Smooth muscle cell (in vitro differentiated cells): Measurements from ENCODE around the gene MBD3L2B. TPM values are rescaled to one million over a fixed set of nuclear protein-coding genes. Genes with fewer than 3 reads are reported as not detected.

Experiments used
- DNase-seq: peaks from one replicate; lab custom pipeline; 2025; ENCODE audit not compliant: unreplicated experiment; lab: John Stamatoyannopoulos, UW
- H2AFZ ChIP-seq: fragments of 200-600 bp; sonication (generic); 2 replicates; pipeline ENCODE4 v1.6.0; 2016; ENCODE audit warnings: antibody characterized with exemption, low read depth, mild to moderate bottlenecking
- H3F3A ChIP-seq: fragments of 200-600 bp; sonication (generic); 2 replicates; pipeline ENCODE4 v1.6.0; 2017; ENCODE audit warnings: antibody characterized with exemption, low read depth
- H3K27ac ChIP-seq: fragments of 200-600 bp; sonication (generic); 2 replicates; pipeline ENCODE4 v1.5.1; 2016; ENCODE audit warnings: low read depth, mild to moderate bottlenecking
- H3K27me3 ChIP-seq: fragments of 200-600 bp; sonication (generic); 2 replicates; pipeline ENCODE4 v1.6.1; 2016; ENCODE audit warnings: low read depth, mild to moderate bottlenecking
- H3K36me3 ChIP-seq: fragments of 200-600 bp; sonication (generic); 2 replicates; pipeline ENCODE4 v1.5.1; 2016; ENCODE audit warnings: low read depth
- H3K4me1 ChIP-seq: fragments of 200-600 bp; sonication (generic); 2 replicates; pipeline ENCODE4 v1.5.1; 2016; ENCODE audit warnings: low read depth
- H3K4me2 ChIP-seq: fragments of 200-600 bp; sonication (generic); 2 replicates; pipeline ENCODE4 v1.6.0; 2016; ENCODE audit warnings: mild to moderate bottlenecking
- H3K4me3 ChIP-seq: fragments of 200-600 bp; sonication (generic); 2 replicates; pipeline ENCODE4 v1.5.1; 2016; ENCODE audit warnings: mild to moderate bottlenecking
- H3K79me2 ChIP-seq: fragments of 200-600 bp; sonication (generic); 2 replicates; pipeline ENCODE4 v1.6.0; 2016; ENCODE audit warnings: low read depth, mild to moderate bottlenecking
- H3K9ac ChIP-seq: fragments of 200-600 bp; sonication (generic); 2 replicates; pipeline ENCODE4 v1.6.0; 2016; ENCODE audit warnings: low read depth
- H3K9me3 ChIP-seq: fragments of 200-600 bp; sonication (generic); replicated peaks from 2 replicates; pipeline ENCODE4 v1.5.1; 2016; ENCODE audit warnings: low read depth
- H4K20me1 ChIP-seq: fragments of 200-600 bp; sonication (generic); 2 replicates; pipeline ENCODE4 v1.6.0; 2016; ENCODE audit warnings: low read depth
- CTCF ChIP-seq: fragments of 200-600 bp; sonication (generic); IDR thresholded peaks from 2 replicates; pipeline ENCODE4 v1.5.1; 2017; ENCODE audit warnings: borderline replicate concordance, mild to moderate bottlenecking, antibody characterized with exemption; ENCODE audit not compliant: insufficient read depth, poor library complexity, severe bottlenecking
- WGBS: methylation state at CpG from one replicate; pipeline ENCODE4 v1.1.7; 2016; ENCODE audit warnings: low lambda C conversion rate; 5-methylcytosine and 5-hydroxymethylcytosine counted together
- polyA plus RNA-seq: library from polyadenylated mRNA; unstranded; fragments of >200 nt; fragmentation: Nextera tagmentation; extraction: Ambion mirVana; gene quantifications from 2 replicates; pipeline ENCODE4 v1.2.1, GENCODE V29; 2016
- total RNA-seq: library from RNA; depleted of rRNA; stranded (reverse); fragments of >200 nt; gene quantifications from 2 replicates; pipeline ENCODE4 v1.2.3, GENCODE V29; 2014

MBD3L2B gene
- total and polyA plus RNA-seq, 2 experiments from 2014 or later: not detected

- 78% methylated on average over 1 of the region's 1 CpG for WGBS
- Histone ChIP-seq H3K4me2 (no peak overlapping the region), H3K79me2 (no peaks in the 10 kb centered on the region), H3K27ac (no peak overlapping the region), H4K20me1 (no peaks in the 10 kb centered on the region), H3K4me1 (no peaks in the 10 kb centered on the region), H3F3A (no peaks in the 10 kb centered on the region), H2AFZ (no peak overlapping the region), H3K36me3 (no peaks in the 10 kb centered on the region), H3K9ac (no peak overlapping the region), H3K4me3 (no peak overlapping the region), H3K27me3 (no peaks in the 10 kb centered on the region), H3K9me3 (peaks cover 8% of the 10 kb centered on the region)
- no peak for DNase-seq
- no peak for TF ChIP-seq CTCF
These were observed 49.9 kb downstream of the MBD3L2B start for GRCh38 chr19:6971366-6971765.

GRCh38 chr19:6970443-6970842 is 50.8 kb downstream of the MBD3L2B start:
- 80% methylated on average over 5 of the region's 5 CpGs for WGBS

GRCh38 chr19:6970021-6970420 is 51.2 kb downstream of the MBD3L2B start:
- DNase-seq: no peak
- Histone ChIP-seq H3K9ac (no peak overlapping the region), H3K4me2 (no peak overlapping the region), H4K20me1 (no peaks in the 10 kb centered on the region), H3K9me3 (peaks cover 8% of the 10 kb centered on the region), H3K36me3 (no peaks in the 10 kb centered on the region), H3K27ac (no peak overlapping the region), H3K79me2 (no peaks in the 10 kb centered on the region), H3K4me3 (no peak overlapping the region), H3K4me1 (no peaks in the 10 kb centered on the region), H2AFZ (no peak overlapping the region), H3F3A (no peaks in the 10 kb centered on the region), H3K27me3 (no peaks in the 10 kb centered on the region)
- no peak for TF ChIP-seq CTCF
- 46% methylated on average over 2 of the region's 2 CpGs for WGBS

More at GRCh38 chr19:6970443-6970842, 50.8 kb downstream of the MBD3L2B start:
- Histone ChIP-seq H3K4me2 (no peak overlapping the region), H3K9ac (no peak overlapping the region), H3K27ac (no peak overlapping the region), H3F3A (no peaks in the 10 kb centered on the region), H3K4me3 (no peak overlapping the region), H3K36me3 (no peaks in the 10 kb centered on the region), H3K4me1 (no peaks in the 10 kb centered on the region), H4K20me1 (no peaks in the 10 kb centered on the region), H3K27me3 (no peaks in the 10 kb centered on the region), H2AFZ (no peak overlapping the region), H3K79me2 (no peaks in the 10 kb centered on the region), H3K9me3 (peaks cover 8% of the 10 kb centered on the region)
- TF ChIP-seq CTCF: no peak
- no peak for DNase-seq

- H2AFZ ChIP-seq: no peak overlapping the region
- no peaks in the 10 kb centered on the region for H3K4me1 ChIP-seq
- no peak overlapping the region for H3K9ac ChIP-seq
- no peak for DNase-seq
- no peaks in the 10 kb centered on the region for H3K79me2 ChIP-seq
- peaks cover 8% of the 10 kb centered on the region for H3K9me3 ChIP-seq
- no peak overlapping the region for H3K4me2 ChIP-seq
- H3F3A ChIP-seq: no peaks in the 10 kb centered on the region
- H4K20me1 ChIP-seq: no peaks in the 10 kb centered on the region
- no peaks in the 10 kb centered on the region for H3K27me3 ChIP-seq
- H3K4me3 ChIP-seq: no peak overlapping the region
- H3K36me3 ChIP-seq: no peaks in the 10 kb centered on the region
- H3K27ac ChIP-seq: no peak overlapping the region
- no peak for TF ChIP-seq CTCF
- WGBS: 68% methylated on average over 2 of the region's 2 CpGs
These were observed 51.7 kb downstream of the MBD3L2B start for GRCh38 chr19:6969490-6969889.
